CD4-positive, alpha-beta T cell treated with Interleukin-4 for 1 hour (primary cell): Measurements from ENCODE around the gene ILRUN.
"Not testable (repeated sequence)": the region's sequence is repeated elsewhere in the genome, so short reads cannot be mapped to it uniquely, and the experiment has no call there.

Experiments
- DNase-seq, 2 donors: peaks; one replicate each; pipeline ENCODE4 v3.0.0-alpha.2; 2020 to 2022

Gene ILRUN

DNA sequence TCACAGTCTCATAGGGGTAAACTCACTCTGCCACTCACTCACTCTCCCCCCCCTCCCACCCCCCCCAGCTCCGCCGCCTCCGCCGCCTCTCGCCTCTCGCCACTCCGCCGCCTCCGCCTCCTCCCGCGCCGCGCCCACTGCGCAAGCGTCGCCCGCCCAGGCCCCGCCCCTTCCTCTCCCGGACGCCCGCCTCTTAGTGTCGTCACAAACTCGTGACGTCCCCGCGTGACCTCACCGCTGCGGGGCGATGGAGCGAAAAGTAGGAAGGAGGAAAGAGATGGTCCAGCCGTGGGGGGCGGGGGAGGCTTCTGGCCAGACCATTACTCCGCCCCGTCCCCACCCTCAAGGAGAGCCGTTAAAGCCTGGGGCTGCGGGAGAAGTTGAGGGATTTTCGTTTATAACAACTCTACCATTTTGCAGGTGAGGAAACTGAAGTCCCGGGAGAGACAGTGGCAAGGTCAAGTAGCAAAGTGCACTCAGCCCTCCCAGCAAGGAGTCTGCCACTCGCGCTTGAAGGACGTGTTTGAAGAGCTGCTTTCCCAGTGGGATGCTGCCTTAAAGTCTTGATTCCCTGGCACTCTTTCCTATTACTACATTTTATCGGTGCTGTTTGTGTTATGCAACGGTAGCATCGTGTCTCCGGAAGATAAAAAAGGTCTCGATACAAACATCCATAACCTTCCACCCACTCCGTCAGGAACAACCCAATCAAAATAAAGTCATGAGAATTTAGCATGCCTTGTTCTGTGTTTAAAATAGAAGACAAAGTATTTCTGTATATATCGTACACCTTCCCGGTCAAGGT is at the start of gene ILRUN:
TSS of gene ILRUN (minus strand) at position 29 of the 805 bp plus-strand sequence. CDS start 164 bp downstream, outside the sequence.
- DNase-seq, result peak; percentile 97 to 98

DNA sequence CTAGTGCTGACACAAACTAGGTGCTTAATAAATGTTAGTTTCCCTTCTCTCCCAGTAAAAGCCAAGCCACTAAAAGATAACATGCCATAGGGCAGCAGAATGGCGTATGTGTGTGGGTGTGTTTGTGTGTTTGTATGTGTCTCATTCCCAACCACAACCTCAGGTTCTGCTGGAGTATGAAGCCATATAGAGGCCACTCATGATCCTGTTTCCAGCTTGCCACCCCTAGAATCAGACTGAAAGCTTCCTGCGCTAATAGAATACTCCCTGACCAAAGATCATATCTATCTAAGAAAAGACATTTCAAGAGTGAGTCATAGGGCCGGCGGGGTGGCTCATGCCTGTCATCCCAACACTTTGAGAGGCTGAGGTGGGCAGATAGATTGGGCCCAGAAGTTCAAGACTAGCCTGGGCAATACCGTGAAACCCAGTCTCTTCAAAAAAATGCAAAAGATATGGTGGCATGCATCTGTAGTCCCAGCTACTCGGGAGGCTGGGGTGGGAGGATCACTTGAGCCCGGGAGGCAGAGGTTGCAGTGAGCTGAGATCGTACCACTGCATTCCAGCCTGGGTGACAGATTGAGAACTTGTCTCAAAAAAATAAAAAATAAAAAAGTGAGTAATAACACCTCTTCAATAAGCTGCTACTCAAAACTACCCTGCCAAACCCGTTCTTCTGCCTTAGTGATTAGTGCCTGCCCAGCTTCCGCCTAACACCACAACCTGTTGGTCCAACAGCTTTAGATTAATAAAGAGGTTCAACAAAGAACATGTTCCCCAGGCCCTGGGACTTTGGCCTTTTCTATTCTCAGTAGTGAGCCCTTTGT is 48.9 kb upstream of the ILRUN start:
- DNase-seq, result no peak

DNA sequence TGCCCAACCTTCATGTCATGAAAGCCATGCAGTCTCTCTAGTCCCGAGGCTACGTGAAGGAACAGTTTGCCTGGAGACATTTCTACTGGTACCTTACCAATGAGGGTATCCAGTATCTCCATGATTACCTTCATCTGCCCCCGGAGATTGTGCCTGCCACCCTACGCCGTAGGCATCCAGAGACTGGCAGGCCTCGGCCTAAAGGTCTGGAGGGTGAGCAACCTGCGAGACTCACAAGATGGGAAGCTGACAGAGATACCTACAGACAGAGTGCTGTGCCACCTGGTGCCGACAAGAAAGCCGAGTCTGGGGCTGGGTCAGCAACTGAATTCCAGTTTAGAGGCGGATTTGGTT is 47.7 kb upstream of the ILRUN start:
- not testable (repeated sequence) for DNase-seq

DNA sequence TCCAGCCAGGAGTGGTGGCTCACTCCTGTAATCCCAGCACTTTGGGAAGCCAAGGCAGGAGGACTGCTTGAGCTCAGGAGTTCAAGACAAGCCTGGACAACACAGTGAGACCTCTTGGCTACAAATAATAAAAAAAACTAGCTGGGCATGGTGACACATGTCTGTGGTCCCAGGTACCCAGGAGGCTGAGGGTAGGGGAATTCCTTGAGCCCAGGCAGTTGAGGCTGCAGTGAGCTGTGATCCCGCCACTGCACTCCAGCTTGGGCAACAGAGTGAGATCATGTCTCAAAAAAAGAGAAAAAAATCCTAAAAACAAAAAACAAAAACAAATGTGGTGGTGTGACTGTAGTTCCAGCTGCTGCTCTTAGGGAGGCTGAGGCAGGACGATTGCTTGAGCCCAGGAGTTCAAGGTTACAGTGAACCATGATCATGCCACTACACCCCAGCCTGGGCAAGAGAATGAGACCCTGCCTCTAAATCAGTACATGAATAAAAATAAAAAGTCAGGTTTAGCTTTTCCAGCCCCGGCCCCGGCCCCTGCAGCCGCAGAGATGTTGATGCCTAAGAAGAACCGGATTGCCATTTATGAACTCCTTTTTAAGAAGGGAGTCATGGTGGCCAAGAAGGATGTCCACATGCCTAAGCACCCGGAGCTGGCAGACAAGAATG is 47.2 kb upstream of the ILRUN start:
- DNase-seq, result no peak

DNA sequence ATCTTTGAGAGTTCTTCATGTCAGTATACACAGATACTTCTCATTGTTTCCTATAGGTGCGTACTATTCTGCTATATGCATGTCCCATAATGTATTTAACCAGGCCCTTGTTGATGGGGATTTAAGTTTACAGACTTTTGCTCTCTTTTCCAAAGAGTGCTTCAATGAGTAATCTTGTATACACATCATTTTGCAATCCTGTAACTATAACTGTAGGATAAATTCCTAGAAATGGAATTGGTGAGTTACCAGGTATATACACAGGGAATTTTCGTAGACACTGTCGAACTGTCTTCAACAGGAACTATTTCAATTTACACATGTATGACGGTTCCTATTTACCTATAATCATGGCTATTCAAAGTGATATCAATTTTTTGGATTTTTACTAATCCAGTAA is 45.5 kb upstream of the ILRUN start:
- no peak for DNase-seq

DNA sequence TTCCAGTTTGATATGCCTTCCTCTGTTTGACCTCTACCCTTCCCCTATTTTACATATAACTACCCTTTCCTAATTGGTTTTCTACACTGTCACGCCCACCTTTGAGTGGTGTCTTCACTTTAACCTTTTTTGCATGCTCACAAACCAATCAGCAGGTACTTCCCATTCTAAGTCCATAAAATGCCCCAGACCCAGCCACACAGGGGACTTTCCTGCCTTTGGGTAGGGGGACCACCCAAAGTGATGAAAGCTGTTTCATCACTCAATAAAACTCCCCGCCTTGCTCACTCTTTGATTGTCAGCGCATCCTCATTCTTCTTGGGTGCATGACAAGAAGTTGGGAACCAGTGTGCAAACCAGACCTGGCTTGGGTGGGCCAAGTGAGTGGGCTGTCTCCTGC is 40.3 kb upstream of the ILRUN start:
- DNase-seq, result no peak

DNA sequence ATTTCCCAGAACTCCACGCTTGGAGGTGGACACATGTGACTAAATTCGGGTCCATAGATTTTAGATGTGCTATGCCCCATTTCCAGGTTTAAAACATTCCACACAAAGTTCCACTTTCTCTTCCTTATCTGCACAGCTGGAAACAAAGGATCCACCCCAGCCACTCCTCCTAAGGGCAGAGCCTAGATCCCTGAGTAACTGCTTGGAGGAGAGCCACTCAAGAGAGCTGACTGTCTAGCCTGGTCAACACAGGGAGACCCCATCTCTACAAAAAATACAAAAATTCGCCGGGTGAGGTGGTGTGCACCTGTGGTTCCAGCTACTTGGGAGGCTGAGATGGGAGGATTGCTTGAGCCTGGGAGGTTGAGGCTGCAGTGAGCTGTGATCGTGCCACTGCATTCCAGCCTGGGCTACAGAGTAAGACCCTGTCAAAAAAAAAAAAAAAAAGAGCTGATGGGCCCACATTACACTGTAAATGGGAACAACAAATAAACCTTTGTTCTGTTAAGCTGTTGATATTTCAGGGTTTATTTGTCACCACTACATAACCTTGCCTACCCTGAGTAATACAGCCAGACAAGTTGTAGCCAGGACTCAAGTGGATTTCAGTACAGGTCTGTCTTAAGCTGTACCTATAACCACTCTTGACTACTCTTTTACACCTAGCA is 35.0 kb upstream of the ILRUN start:
- DNase-seq, result no peak

DNA sequence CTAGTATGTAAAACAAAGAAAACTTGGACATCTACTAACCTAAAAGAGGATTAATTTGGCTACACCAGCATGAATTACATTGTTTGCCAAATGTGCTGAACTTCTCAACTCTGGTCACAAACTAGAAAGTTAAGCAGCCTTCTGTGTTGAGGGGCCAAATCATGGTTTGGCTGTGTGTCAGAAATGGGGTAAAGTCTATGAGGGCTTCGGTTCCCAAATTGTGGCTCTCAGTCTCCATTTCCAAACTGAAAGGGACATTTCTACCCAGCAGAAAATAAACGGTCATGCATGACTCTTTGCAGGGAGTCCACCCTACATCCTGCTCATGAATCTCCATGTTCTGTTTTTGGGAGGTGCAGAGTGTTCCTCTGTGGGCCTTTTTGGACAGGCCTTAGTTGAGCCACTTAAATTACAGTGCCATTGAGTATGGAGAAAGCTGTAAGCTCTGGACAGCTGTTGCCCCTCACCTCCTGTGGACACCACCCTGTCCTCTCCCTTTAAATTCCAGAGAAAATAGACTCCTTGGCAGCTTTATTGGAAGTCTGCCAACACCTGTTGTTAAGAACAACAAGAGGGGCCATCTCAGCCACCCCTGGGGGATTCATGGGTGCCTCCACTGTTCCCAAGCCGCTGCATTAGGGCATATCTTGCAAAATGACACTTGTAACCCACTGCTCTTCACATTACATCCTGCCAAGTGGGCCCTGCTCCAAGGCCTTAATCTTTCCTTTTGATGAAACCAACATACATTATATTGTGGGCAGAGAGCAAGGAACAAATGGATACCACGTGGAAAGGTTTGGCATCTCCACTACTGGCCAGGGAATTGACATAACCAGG is 33.3 kb upstream of the ILRUN start:
- no peak for DNase-seq

DNA sequence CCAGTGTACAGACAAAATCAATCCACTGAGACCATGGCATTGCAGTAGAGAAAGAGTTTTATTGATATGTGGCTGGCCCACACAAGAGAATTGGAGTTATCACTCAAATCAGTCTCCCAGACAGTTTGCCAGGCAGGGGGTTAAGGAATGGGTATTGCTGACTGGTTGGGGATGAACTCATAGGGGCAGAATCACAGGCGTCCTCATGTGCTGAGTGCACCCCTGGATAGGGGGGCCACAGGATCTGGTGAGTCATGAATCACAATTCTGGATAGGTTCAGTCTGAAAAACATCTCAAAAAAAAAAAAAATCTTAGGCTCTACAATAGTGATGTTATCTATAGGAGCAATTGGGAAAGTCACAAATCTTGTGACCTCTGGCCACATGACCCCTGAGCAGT is 29.5 kb upstream of the ILRUN start:
- DNase-seq, result no peak

DNA sequence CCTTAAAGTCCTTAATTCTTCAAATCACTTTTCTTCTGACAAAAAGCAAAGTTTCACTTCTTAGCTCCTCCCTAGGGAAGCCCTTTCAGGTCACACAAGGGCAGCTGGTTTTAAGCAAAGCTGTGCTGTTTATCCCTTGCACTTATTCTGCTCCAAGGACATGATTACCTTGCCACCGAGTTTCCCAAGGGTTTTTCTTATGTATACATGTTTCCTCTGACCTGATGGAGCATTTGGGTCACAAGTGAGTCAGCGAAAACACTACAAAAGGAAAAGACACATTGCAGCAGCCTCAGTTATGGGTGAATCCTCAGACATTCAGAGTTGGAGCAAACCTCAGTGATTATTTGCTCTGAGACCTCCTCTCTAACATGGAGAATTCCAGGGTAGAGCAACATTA is 26.6 kb upstream of the ILRUN start:
- no peak for DNase-seq

DNA sequence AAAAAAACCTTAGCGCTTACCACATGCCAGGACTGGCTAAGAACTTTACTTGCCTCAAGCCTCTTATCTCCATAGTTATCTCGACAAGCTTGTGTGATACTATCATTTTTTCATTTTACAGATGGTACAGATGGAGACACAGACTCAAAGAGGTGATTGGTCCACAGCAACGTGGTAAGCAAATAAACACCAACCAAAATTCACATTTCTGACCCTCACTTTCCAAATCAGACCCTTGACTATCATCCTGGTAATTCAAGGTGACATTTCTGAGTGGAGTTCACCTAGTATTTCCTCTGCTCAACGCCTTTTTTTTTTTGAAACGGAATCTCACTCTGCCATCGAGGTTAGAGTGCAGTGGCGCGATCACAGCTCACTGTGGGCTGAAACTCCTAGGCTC is 25.9 kb upstream of the ILRUN start:
- DNase-seq, result no peak

DNA sequence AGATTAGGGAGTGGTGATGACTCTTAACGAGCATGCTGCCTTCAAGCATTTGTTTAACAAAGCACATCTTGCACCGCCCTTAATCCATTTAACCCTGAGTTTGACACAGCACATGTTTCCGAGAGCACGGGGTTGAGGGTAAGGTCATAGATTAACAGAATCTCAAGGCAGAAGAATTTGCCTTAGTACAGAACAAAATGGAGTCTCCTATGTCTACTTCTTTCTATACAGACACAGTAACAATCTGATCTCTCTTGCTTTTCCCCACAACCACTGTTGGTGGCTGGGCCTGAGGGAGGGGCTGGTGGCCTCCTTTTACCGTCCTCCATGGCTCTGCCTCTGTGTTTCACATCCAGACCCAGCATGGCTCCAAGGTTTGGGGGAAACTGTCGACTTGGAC is 23.6 kb upstream of the ILRUN start:
- DNase-seq, result not testable (repeated sequence)

DNA sequence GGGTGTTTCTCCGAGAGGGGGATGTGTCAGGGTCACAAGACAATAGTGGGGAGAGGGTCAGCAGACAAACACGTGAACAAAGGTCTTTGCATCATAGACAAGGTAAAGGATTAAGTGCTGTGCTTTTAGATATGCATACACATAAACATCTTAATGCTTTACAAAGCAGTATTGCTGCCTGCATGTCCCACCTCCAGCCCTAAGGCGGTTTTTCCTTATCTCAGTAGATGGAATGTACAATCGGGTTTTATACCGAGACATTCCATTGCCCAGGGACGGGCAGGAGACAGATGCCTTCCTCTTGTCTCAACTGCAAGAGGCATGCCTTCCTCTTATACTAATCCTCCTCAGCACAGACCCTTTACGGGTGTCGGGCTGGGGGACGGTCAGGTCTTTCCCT is 23.1 kb upstream of the ILRUN start:
- not testable (repeated sequence) for DNase-seq

DNA sequence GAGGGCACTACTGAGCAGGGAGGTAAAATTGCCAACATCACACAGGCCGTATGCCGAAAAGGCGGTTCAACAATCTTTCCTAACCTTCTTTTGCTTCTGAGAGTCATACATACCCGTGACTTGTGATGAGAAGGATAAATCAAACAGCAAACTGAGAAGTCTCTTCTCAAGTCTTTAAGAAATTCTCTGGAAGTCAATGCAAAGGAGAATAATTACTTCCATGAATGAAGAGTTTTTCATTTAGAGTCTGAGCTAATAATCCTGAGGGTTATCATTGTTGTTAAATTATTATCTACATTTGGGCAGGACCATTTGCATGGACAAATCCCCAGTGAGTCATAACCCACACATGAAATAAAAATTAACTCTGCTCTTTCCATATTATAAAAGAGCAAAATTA is 22.4 kb upstream of the ILRUN start:
- no peak for DNase-seq

DNA sequence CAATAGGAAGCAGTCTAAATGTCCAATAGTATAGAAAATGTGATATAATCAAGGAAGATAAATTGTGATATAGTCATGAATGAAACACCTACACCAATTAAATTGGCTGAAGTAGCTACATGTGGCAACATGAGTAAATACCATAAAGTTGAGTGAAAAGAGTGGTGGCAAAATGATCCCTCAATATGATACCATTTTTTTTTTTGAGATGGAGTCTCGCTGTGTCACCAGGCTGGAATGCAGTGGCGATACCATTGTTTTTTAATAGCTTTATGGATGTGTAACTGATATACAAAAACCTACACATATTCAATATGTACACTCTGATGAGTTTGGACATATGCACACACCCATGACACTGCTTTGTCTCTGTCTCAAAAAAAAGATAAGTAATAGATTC is 20.9 kb upstream of the ILRUN start:
- no peak for DNase-seq

DNA sequence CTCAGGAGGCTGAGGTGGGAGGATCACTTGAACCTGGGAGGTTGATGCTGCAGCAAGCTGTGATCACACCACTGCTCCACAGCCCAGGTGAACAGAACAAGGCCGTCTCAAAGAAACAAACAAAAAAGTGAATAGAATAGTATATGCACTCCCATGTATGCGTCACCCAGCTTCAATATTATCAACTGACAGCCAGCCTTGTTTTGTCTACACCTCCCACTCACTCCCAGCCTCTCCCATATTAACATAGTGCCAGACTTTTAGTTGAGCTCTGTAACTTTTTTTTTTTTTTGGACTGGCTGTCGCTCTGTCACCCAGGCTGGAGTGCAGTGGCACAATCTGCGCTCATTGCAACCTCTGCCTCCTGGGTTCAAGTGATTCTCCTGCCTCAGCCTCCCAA is 18.1 kb upstream of the ILRUN start:
- no peak for DNase-seq

DNA sequence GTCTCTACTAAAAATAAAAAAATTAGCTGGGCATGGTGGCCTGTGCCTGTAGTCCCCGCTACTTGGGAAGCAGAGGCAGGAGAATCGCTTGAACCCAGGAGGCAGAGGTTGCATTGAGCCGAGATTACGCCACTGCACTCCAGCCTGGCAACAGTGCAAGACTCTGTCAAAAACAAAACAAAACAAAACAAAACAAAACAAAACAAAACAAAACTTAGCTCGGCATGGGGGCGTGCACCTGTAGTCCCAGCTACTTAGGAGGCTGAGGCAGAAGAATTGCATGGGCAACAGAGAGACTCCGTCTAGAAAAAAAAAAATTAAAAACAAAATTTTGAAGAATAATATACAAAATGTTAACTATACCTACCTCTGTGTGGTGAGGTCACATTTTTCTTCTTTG is 16.3 kb upstream of the ILRUN start:
- DNase-seq, result not testable (repeated sequence)

DNA sequence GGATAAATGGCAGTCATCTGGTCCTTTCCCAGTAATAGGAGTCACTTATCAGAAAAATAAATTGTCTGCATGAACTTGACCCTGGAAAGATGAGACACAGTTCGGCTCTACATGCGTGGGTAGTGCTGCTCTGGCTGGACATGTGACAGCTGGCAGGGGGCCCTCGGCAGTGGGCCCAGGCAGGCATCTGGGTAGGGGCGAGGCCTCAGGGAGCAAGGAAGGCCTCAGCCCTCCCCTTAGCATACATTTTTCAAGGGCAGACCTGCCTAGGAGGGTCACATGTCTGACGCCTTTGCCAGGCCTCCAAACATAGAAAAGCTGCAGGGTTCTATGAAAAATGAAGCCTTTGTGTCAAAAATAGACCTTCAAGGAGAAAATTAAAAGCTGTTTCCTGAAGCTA is 12.8 kb upstream of the ILRUN start:
- no peak for DNase-seq

DNA sequence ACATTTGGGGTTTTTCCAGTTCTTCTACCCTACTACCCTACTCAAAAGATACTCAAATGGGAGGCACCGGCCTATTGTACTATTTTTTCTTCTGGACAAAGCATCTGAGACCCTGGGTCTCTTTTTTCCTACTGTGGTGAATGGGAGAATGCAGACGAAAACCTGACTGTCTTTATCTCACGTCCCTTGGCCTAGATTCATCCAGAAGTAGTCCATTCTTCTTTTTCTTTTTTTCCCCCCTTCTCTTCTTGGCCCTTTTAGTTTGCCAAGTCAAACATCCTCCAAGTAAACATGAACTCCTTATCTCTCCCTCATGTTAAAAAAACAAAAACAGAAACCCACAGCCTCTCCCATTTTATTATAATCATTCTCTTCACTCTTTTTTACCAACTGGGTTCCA is 8.7 kb upstream of the ILRUN start:
- DNase-seq, result no peak

DNA sequence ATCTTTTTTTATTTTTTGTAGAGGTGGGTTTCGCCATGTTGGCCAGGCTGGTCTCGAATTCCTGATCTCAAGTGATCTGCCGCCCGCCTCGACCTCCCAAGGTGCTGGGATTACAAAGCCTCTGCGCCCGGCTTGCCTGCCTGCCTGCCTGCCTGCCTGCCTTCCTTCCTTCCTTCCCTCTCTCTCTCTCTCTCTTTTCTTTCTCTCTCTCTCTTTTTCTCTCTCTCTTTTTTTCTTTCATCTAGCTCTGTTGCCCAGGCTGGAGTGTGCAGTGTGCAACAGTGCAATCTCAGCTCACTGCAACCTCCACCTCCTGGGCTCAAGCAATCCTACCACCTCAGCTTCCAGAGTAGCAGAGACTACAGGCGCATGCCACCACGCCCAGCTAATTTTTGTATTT is 4.6 kb upstream of the ILRUN start:
- DNase-seq, result no peak

DNA sequence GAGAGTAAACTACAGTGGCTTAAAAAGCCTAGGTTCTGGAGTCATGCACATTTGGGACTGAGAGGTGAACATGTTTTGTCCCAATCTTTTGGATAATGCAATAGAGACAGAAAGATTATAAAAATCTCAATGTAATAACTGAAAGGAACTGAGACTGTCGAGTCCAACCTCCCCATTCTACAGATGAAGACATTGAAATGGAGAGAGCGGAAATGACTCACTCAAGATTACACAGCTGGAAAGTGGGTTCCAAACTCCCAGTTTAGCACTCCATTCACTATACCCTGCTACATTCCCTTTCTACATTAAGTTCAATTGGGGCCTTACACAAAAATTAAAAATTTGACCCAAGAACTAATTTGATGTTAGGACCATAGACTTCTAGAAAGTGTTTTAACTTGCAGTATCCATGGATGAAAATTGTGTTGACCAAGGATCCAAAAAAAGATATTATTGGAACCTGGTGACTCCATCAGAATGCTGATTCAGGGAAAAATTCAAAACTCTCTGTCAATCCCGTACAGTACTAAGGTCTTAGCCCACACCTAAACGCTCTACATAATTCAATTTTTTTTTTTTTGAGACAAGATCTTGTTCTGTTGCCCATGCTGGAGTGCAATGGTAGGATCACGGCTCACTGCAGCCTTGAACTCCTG is 1.5 kb upstream of the ILRUN start:
- no peak for DNase-seq

DNA sequence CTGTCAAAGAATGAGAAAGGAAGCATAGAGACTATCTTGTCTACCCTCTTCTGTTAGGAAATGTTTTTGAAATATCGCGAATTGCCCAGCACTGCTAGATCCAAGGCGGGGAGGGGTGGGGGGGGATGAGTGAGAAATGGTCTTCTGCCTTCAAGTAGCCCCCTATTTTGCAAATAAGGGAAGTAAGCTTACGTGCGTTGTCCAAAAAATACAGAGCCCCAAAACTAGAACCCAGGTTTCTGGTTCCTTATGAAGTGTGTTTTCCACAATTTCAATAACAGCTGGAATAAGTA is 923 bp upstream of the ILRUN start:
- DNase-seq, result no peak
